C4-2B (cell line): Measurements from ENCODE around the gene GLP1R.

Source experiments
- H3K27ac ChIP-seq: fragments of 450-650 bp; 2 replicates; pipeline ENCODE4 v1.5.1; 2017
- CTCF ChIP-seq: fragments of 450-650 bp; conservative IDR thresholded peaks from 2 replicates; pipeline ENCODE4 v1.5.1; 2017; ENCODE audit warnings: mild to moderate bottlenecking
- ZFX ChIP-seq: fragments of 450-650 bp; IDR thresholded peaks from 2 replicates; pipeline ENCODE4 v1.6.1; 2017

GLP1R gene

GRCh38 chr6:39111280-39111679 lies 62.7 kb downstream of the GLP1R start:
- TF ChIP-seq ZFX = no peak
- TF ChIP-seq CTCF = no peak
- H3K27ac ChIP-seq = no peak overlapping the region

GRCh38 chr6:39113788-39114187 lies 65.2 kb downstream of the GLP1R start:
- TF ChIP-seq ZFX = no peak
- no peak for TF ChIP-seq CTCF
- H3K27ac ChIP-seq = no peak overlapping the region

- TF ChIP-seq ZFX (no peak), CTCF (no peak)
- H3K27ac ChIP-seq = peak overlapping the region; percentile 94
Observed at GRCh38 chr6:39114388-39114703, 65.8 kb downstream of the GLP1R start.

- peak within 1 kb of the TSS; percentile 94 for H3K27ac ChIP-seq
- peak; percentile 91 for TF ChIP-seq ZFX
- TF ChIP-seq CTCF = no peak
Observed at GRCh38 chr6:39114704-39115599, 66.4 kb downstream of the GLP1R start, which contains the start of gene SAYSD1. SAYSD1 (minus strand) TSS chr6:39115186; CDS start chr6:39115089, 97 bp downstream.

- TF ChIP-seq ZFX = no peak
- no peak for TF ChIP-seq CTCF
- H3K27ac ChIP-seq = no peak overlapping the region
Observed at GRCh38 chr6:39118921-39119320, 70.3 kb downstream of the GLP1R start.

- no peak overlapping the region for H3K27ac ChIP-seq
- TF ChIP-seq CTCF = no peak
- no peak for TF ChIP-seq ZFX
Observed at GRCh38 chr6:39124114-39124513, 75.5 kb downstream of the GLP1R start.

- no peak for TF ChIP-seq CTCF
- TF ChIP-seq ZFX = no peak
Observed at GRCh38 chr6:39128106-39128505, 79.5 kb downstream of the GLP1R start.

More at GRCh38 chr6:39128106-39128505, 79.5 kb downstream of the GLP1R start:
- H3K27ac ChIP-seq = no peak overlapping the region
